Measurements from ENCODE around the gene IARS1. TPM values are rescaled to one million over a fixed set of nuclear protein-coding genes. Genes with fewer than 3 reads are reported as not detected.

The IARS1 gene
- total RNA-seq, 1 donor from 2014 or later: 63.8 TPM

DNA sequence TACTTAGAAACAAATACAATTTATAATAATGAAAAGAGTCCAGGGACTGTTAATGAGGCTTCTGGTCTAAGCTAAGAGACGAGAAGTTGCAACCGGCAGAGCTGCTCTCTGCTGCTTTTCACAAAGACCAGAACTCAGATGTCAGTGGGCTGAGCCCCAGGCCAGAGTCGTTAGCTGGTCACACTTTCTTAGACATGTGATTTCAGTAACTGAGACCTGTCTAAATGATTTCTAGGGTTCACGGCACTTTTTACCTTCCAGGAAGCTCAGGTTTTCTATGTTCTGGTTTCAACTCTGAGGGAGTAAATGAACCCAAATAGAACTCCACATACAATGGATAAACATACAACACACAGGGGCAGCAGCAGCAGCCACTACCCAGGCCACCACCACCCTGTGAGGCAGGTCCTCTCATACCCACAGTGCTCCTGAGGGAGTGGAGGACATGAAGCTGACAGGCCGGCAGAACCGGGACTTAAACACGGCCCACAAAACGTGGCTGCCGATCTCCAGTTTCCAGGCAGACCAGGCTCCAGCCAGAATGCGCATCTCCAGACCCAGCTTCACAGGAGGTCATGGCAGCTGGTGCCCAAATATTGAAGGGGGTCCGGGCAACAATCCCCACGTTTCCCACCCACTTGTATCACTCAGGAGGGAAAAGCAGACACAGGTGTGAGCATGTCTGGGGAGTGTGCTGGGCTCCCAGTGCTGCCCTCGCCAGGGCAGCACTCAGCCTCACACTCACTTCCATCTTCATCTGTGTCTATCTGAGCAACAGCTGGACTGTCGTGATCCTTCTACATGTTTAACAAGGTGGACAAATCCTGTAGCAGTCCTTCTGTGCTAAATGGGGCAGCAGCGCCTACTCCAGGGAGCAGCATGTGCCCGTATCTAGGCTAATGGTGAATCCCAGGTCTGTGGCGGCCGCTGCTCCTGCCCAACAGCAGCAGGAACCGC, 38.8 kb downstream of the IARS1 start:
- no peaks in the 10 kb centered on the region for H3K27me3 ChIP-seq
- H3K36me3 ChIP-seq: peaks cover 0 to 94% of the 10 kb centered on the region in 2 donors
- intact Hi-C loops (cut with DNase I): no loop called here

DNA sequence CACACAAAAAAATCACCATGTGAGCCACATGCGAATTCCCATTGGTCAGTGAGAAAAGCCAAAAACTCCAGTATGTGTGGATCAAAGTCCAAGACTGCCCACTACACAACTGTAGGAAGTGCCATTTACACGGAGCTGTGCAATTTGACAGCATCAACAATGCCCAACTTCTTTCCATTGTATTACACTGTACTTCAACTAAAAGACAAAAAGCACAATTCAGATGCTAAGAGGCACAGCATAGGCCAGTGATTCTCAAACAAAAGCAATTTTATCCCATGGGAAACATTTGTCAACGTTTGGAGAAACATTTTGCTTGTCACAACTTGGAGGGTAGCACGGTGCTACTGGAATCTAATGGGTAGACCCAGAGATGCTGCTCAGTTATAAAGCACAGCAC, 39.8 kb downstream of the IARS1 start:
- Histone ChIP-seq H3K4me3 (no peak overlapping the region), H3K27ac (no peak overlapping the region), H3K36me3 (peaks cover 0 to 93% of the 10 kb centered on the region in 2 donors), H3K4me1 (no peaks in the 10 kb centered on the region), H3K9me3 (no peaks in the 10 kb centered on the region), H3K27me3 (no peaks in the 10 kb centered on the region)
- TF ChIP-seq, protein P1, sequence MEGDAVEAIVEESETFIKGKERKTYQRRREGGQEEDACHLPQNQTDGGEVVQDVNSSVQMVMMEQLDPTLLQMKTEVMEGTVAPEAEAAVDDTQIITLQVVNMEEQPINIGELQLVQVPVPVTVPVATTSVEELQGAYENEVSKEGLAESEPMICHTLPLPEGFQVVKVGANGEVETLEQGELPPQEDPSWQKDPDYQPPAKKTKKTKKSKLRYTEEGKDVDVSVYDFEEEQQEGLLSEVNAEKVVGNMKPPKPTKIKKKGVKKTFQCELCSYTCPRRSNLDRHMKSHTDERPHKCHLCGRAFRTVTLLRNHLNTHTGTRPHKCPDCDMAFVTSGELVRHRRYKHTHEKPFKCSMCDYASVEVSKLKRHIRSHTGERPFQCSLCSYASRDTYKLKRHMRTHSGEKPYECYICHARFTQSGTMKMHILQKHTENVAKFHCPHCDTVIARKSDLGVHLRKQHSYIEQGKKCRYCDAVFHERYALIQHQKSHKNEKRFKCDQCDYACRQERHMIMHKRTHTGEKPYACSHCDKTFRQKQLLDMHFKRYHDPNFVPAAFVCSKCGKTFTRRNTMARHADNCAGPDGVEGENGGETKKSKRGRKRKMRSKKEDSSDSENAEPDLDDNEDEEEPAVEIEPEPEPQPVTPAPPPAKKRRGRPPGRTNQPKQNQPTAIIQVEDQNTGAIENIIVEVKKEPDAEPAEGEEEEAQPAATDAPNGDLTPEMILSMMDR (IDR thresholded peaks at IDR 0.05): no peak
- TF ChIP-seq POLR2A (IDR thresholded peaks at IDR 0.05): no peak
- no peak for TF ChIP-seq POLR2AphosphoS5 (IDR thresholded peaks at IDR 0.05; ENCODE audit: insufficient read depth in 1 of 2, low read depth in 1 of 2)
- DNase-seq (ENCODE audit: extremely low spot score in 2 of 2): no peak
- intact Hi-C loops (cut with DNase I): no loop called here

More for the DNA sequence above, 38.8 kb downstream of the IARS1 start:
- no peak for TF ChIP-seq POLR2A (IDR thresholded peaks at IDR 0.05)
- TF ChIP-seq POLR2AphosphoS5 (IDR thresholded peaks at IDR 0.05; ENCODE audit: insufficient read depth in 1 of 2, low read depth in 1 of 2): no peak
- TF ChIP-seq, protein P1 (IDR thresholded peaks at IDR 0.05): no peak
- H3K9me3 ChIP-seq: no peaks in the 10 kb centered on the region
- H3K27ac ChIP-seq: no peak overlapping the region
- no peak for DNase-seq (ENCODE audit: extremely low spot score in 2 of 2)
- H3K4me1 ChIP-seq: no peaks in the 10 kb centered on the region
- no peak overlapping the region for H3K4me3 ChIP-seq

DNA sequence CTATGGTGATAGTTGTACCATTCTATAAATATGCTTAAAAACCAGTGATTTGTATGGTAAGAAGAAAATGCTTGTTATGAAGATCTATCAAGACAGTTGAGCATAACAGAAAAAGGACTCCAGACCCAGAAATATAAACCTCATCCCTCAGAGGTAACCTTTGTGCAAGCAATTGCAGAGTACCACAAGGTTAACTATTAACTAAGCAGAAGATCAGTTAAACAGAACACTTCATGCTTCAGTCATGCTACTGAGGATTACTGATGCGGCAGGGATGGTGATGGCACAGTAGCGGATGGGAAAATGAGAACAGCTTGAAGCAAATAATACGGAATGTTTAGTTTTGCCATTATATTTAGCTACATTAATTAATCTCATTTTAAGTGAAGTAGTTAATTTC, 45.5 kb downstream of the IARS1 start:
- Histone ChIP-seq H3K4me1 (no peaks in the 10 kb centered on the region), H3K27ac (no peak overlapping the region), H3K9me3 (no peaks in the 10 kb centered on the region), H3K36me3 (peaks cover 2 to 91% of the 10 kb centered on the region in 2 donors), H3K4me3 (no peak overlapping the region), H3K27me3 (no peaks in the 10 kb centered on the region)
- intact Hi-C loops (cut with DNase I): no loop called here
- TF ChIP-seq POLR2AphosphoS5 (IDR thresholded peaks at IDR 0.05; ENCODE audit: insufficient read depth in 1 of 2, low read depth in 1 of 2): no peak
- TF ChIP-seq, protein P1 (IDR thresholded peaks at IDR 0.05): no peak
- TF ChIP-seq POLR2A (IDR thresholded peaks at IDR 0.05): no peak
- no peak for DNase-seq (ENCODE audit: extremely low spot score in 2 of 2)

DNA sequence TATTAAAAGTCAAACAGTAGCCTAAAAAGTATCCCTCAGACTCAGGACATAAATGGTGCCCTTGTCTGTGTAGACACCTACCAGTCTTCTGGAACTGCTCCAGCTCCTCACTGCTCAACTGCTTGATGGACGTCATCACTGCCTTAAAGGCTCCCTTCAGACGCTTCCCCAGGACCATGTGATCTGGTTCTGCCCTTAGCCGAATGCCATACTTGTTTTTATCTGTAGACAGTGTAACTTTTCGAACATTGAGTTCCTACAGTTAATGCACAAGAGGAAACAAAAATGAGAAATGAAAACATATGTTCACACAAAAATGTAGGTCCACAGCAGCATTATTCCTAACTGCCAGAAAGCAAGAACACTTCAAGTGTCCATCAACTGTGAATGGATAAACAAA, 46.2 kb downstream of the IARS1 start:
- intact Hi-C loops (cut with DNase I): no loop called here
- DNase-seq (ENCODE audit: extremely low spot score in 2 of 2): no peak
- Histone ChIP-seq H3K4me1 (no peaks in the 10 kb centered on the region), H3K27ac (no peak overlapping the region), H3K27me3 (no peaks in the 10 kb centered on the region), H3K36me3 (peaks cover 2 to 94% of the 10 kb centered on the region in 2 donors), H3K9me3 (no peaks in the 10 kb centered on the region), H3K4me3 (no peak overlapping the region)
- TF ChIP-seq, protein P1 (IDR thresholded peaks at IDR 0.05): no peak
- TF ChIP-seq POLR2A (IDR thresholded peaks at IDR 0.05): no peak
- no peak for TF ChIP-seq POLR2AphosphoS5 (IDR thresholded peaks at IDR 0.05; ENCODE audit: insufficient read depth in 1 of 2, low read depth in 1 of 2)

Data from vagina (tissue), 2 donors.